ENCODE data around the gene MOV10L1.
A peak's percentile ranks its signal among the peaks of the same experiment; 100 is the strongest.

The MOV10L1 gene

DNA sequence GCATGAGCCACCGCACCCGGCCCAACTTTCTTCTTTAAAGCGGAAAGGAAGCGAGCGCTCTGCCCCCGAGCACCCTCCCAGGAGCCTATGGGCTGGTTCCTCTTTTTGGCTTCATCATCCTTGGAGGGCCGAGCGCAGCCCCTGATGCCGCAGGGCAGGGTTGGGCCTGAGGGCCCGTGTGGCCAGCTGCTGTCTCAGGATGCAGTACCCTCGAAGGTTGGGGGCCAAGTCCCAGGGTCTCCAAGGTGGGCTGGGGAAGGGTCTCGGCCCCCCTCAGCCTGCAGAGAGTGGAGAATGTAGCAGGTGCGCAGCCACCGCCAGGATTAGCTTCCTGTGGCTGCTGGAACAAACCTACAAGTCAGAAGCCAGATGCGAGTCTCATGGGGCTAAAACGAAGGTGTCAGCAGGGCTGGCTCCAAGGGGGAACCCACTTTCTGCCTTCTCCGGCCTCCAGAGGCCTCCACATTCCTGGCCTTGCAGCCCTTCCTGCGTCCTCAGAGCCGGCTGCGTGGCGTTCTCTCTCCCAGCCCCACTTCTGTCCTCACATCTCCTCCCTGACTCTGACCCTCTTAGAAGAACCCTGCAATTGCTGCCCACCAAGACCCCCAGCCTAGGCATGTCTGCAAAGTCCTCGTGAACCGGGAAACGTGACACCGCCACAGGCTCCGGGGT lies 83.6 kb downstream of the MOV10L1 start:
- no peaks in the 10 kb centered on the region for H3K4me1 ChIP-seq
- TF ChIP-seq, protein P1, sequence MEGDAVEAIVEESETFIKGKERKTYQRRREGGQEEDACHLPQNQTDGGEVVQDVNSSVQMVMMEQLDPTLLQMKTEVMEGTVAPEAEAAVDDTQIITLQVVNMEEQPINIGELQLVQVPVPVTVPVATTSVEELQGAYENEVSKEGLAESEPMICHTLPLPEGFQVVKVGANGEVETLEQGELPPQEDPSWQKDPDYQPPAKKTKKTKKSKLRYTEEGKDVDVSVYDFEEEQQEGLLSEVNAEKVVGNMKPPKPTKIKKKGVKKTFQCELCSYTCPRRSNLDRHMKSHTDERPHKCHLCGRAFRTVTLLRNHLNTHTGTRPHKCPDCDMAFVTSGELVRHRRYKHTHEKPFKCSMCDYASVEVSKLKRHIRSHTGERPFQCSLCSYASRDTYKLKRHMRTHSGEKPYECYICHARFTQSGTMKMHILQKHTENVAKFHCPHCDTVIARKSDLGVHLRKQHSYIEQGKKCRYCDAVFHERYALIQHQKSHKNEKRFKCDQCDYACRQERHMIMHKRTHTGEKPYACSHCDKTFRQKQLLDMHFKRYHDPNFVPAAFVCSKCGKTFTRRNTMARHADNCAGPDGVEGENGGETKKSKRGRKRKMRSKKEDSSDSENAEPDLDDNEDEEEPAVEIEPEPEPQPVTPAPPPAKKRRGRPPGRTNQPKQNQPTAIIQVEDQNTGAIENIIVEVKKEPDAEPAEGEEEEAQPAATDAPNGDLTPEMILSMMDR (IDR thresholded peaks at IDR 0.05; ENCODE audit: low read depth, low read length): no peak
- DNase-seq: no peak

DNA sequence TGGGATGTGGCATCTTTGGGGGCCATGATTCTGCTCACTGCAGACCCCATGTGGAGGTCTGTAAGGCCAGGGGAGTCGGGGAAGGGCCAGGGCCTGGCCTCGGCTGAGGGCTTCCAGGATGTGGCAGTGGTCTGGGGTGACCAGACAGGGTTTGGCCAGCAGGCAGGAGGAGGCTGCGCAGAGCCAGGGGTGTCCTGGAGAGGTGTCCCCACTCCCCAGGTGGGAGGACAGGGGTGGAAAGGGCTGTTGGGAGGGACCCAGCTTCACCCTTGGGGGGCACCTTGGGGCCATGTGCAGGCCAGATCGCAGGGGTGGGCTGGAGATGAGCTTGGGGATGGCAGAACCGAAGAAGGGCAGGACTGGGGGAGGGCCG lies 84.2 kb downstream of the MOV10L1 start:
- H3K4me1 ChIP-seq: no peaks in the 10 kb centered on the region
- TF ChIP-seq, protein P1 (IDR thresholded peaks at IDR 0.05; ENCODE audit: low read depth, low read length): no peak
- peaks cover 8% of the 10 kb centered on the region for H3K27me3 ChIP-seq
- no peaks in the 10 kb centered on the region; the same call in 1 of the 2 replicates for H3K9me3 ChIP-seq
- H3K4me3 ChIP-seq (ENCODE audit: low read depth, low read length): no peak overlapping the region
- DNase-seq: no peak
- no peaks in the 10 kb centered on the region for H3K36me3 ChIP-seq

More for the DNA sequence above, 83.6 kb downstream of the MOV10L1 start:
- no peaks in the 10 kb centered on the region; the same call in 1 of the 2 replicates for H3K9me3 ChIP-seq
- no peaks in the 10 kb centered on the region for H3K36me3 ChIP-seq
- peaks cover 10% of the 10 kb centered on the region for H3K27me3 ChIP-seq
- H3K4me3 ChIP-seq (ENCODE audit: low read depth, low read length): no peak overlapping the region

DNA sequence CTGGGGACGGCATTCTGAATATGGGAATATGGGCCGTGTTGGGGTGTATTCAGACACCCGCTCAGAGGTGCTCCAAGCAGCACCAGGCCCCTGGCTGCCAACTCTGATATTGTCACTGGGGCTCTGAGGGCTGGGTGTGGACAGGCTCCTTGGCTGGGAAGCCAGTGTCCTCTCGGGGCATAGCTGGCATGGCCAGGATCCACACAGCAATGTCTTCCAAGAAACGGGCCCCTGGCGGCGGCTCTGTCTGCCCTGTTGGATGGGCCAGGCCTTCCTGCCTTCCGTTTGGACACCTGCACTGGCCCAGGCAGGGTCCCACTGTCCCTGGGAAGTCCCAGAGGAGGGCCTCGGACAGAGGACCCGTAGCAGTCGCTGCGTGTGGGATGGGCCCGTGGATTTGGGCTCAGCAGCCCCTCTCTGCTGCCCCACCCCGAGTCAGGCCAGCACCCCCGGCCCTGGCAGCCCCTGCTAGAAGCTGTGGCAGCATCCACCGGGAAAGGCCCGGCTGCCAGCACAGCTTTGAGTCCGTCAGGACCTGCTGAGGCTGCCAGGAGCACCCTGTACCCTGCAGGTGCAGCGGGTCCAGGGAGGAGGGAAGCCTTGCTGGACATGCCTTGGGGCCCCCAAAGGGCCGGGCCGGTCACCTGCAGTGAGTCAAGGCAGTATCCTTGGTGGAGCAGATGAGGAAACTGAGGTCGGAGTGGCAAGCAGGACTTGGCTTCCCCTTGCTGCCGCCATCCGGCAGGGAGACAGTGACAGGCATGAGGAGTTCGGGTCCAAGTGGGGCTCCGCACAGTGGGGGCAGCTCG lies 84.8 kb downstream of the MOV10L1 start:
- TF ChIP-seq, protein P1 (IDR thresholded peaks at IDR 0.05; ENCODE audit: low read depth, low read length): no peak
- Histone ChIP-seq H3K4me1 (no peaks in the 10 kb centered on the region), H3K4me3 (ENCODE audit: low read depth, low read length) (no peak overlapping the region), H3K9me3 (no peaks in the 10 kb centered on the region; the same call in 1 of the 2 replicates), H3K36me3 (no peaks in the 10 kb centered on the region), H3K27me3 (peaks cover 4% of the 10 kb centered on the region; the same call in 1 of the 2 replicates)
- peak; percentile 9 for DNase-seq

DNA sequence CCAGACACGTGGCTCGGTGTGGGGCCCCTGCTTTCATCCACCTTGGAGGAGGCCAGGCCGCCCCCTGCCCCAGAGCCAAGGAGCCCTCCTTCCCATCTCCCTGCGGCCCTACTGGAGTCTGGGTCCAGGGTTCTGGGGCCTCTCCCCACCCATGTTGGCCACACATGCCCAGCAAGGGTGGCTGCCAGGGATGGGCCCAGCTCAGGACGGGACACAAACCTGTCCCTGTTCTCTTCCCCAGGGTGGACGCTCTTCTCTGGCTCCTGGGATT lies 85.3 kb downstream of the MOV10L1 start:
- H3K27me3 ChIP-seq: peaks cover 4% of the 10 kb centered on the region; the same call in 1 of the 2 replicates
- H3K4me1 ChIP-seq: no peaks in the 10 kb centered on the region
- TF ChIP-seq, protein P1 (IDR thresholded peaks at IDR 0.05; ENCODE audit: low read depth, low read length): no peak
- H3K4me3 ChIP-seq (ENCODE audit: low read depth, low read length): no peak overlapping the region
- DNase-seq: peak; percentile 7
- H3K36me3 ChIP-seq: no peaks in the 10 kb centered on the region
- no peaks in the 10 kb centered on the region; the same call in 1 of the 2 replicates for H3K9me3 ChIP-seq

DNA sequence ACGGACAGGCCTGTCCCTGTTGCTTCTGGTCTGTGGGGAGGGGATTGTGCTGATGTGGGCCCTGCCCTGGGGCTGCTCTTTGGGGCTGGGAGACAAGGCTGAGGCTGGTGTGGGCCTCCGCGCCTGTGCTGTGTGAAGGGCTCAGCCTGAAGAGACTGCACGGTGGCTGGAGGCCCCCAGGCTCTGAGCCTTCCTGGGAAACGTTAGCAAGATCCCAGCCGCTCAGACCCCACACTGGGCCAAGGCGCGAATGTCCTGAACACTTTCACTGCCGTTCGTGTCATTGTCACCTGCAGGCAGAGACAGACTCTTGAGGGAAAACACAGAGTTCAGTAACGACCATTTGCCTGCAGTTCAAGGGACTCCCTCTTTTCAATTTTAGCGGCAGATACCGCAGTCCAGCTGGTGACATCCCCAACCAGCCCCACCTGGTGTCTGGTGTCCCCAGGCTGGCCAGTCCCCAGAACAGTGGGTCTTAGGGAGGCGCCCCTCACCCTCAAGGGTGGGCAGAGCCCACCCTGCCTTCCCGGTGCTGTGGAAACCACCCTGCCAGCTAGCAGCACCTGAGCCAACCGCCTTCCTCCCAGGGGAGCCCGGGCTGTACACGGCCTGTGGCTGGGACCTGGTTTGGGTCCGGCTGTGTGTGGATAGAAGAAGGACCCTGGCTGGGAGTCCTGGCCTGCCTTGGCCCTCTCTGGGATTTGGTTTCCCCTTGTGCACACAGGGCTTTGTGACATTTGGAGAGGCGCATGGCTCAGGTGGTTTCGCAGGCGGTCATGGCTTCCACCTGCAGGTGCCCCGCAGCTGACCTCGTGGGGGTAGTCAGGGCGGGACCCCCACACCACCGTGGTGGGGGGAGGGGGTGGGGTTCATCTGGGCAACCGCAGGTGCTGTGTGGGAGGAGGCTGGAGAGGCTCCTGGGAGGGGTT lies 86.4 kb downstream of the MOV10L1 start:
- TF ChIP-seq, protein P1 (IDR thresholded peaks at IDR 0.05; ENCODE audit: low read depth, low read length): no peak
- Histone ChIP-seq H3K4me3 (ENCODE audit: low read depth, low read length) (no peak overlapping the region), H3K4me1 (no peaks in the 10 kb centered on the region), H3K36me3 (no peaks in the 10 kb centered on the region), H3K9me3 (no peaks in the 10 kb centered on the region; the same call in 1 of the 2 replicates), H3K27me3 (no peaks in the 10 kb centered on the region)
- peak; percentile 11 for DNase-seq
